GM12892 (cell line): ENCODE measurements around the gene DHRS4.

Experiments
- POLR2A ChIP-seq: IDR thresholded peaks from 2 replicates; pipeline ENCODE4 v1.6.1; 2011; ENCODE audit warnings: low read depth, low read length, control low read depth
- POLR2AphosphoS5 ChIP-seq: IDR thresholded peaks from 2 replicates; pipeline ENCODE4 v1.6.1; 2011; ENCODE audit warnings: low read depth, low read length, control low read depth

DNA sequence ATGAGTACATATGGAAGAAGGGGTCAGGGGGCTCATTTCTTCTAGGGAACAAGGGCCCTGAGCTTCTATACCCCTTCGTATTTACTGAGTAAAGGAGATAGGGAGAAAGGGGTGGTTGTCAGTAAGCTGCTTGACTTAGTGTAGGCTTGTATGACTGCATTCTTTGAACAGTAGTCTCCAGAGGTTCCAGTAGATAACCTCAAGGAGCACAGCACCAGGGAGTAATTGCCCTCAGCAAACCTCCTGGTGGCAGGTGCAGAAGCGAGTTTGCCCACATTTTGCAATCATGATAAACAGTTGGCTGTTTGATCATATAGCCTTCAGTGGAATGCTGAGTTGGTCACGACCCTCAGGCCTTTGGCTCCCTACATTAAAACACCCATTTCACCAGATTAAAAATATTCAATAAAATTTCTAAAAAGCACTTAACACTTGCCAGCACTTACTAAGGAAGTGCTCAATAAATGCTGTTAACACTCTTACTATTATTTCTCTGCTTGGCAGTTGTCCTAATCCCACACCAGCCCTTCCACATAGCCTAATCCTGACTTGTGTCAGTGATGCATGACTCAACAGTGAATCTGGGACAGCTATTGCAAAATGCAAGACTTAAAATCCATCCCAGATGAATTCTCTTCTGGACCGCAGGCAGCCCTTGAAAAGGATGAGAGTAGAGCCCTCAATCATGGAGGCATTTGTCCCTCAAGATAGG is 31.5 kb downstream of the DHRS4 start:
- TF ChIP-seq POLR2A = no peak
- TF ChIP-seq POLR2AphosphoS5 = no peak
